Measurements from ENCODE around the gene ADAM17. TPM values are rescaled to one million over a fixed set of nuclear protein-coding genes. Genes with fewer than 3 reads are reported as not detected.
"Not testable (repeated sequence)": the region's sequence is repeated elsewhere in the genome, so short reads cannot be mapped to it uniquely, and the experiment has no call there.

Gene ADAM17
- total RNA-seq, 1 experiment from 2014 or later: 18.2 TPM

GRCh38 chr2:9519250-9519649 is 36.4 kb downstream of the ADAM17 start:
- no peak for DNase-seq (ENCODE audit: low spot score)

- DNase-seq (ENCODE audit: low spot score): no peak
These were observed 36.9 kb downstream of the ADAM17 start for GRCh38 chr2:9518780-9519179.

GRCh38 chr2:9518163-9518562 is 37.5 kb downstream of the ADAM17 start:
- no peak for DNase-seq (ENCODE audit: low spot score)

- DNase-seq (ENCODE audit: low spot score): no peak
These were observed 38.4 kb downstream of the ADAM17 start for GRCh38 chr2:9517118-9517782.

- not testable (repeated sequence) for DNase-seq (ENCODE audit: low spot score)
These were observed 41.7 kb downstream of the ADAM17 start for GRCh38 chr2:9513946-9514345.

- no peak for DNase-seq (ENCODE audit: low spot score)
These were observed 46.7 kb downstream of the ADAM17 start for GRCh38 chr2:9508931-9509330.

- no peak for DNase-seq (ENCODE audit: low spot score)
These were observed 57.4 kb downstream of the ADAM17 start for GRCh38 chr2:9498210-9498609.

- DNase-seq (ENCODE audit: low spot score): no peak
These were observed 58.6 kb downstream of the ADAM17 start for GRCh38 chr2:9497017-9497416.

GRCh38 chr2:9494081-9494480 is 61.5 kb downstream of the ADAM17 start:
- DNase-seq (ENCODE audit: low spot score): no peak

GRCh38 chr2:9493478-9493877 is 62.2 kb downstream of the ADAM17 start:
- DNase-seq (ENCODE audit: low spot score): no peak

- DNase-seq (ENCODE audit: low spot score): no peak
These were observed 62.7 kb downstream of the ADAM17 start for GRCh38 chr2:9492927-9493326.

GRCh38 chr2:9490789-9491188 is 64.8 kb downstream of the ADAM17 start:
- no peak for DNase-seq (ENCODE audit: low spot score)

- no peak for DNase-seq (ENCODE audit: low spot score)
These were observed 66.8 kb downstream of the ADAM17 start for GRCh38 chr2:9488583-9489547.

GRCh38 chr2:9484533-9484932 is 71.1 kb downstream of the ADAM17 start:
- no peak for DNase-seq (ENCODE audit: low spot score)

- DNase-seq (ENCODE audit: low spot score): no peak
These were observed 72.5 kb downstream of the ADAM17 start for GRCh38 chr2:9483107-9483506.

GRCh38 chr2:9480157-9480556 is 75.5 kb downstream of the ADAM17 start:
- DNase-seq (ENCODE audit: low spot score): no peak

- no peak for DNase-seq (ENCODE audit: low spot score)
These were observed 77.1 kb downstream of the ADAM17 start for GRCh38 chr2:9478526-9478925.

GRCh38 chr2:9477914-9478313 is 77.7 kb downstream of the ADAM17 start:
- DNase-seq (ENCODE audit: low spot score): no peak

GRCh38 chr2:9474361-9475057 is 81.1 kb downstream of the ADAM17 start, which contains the start of gene IAH1:
Gene IAH1 (plus strand): TSS chr2:9474551. CDS start chr2:9474567, 16 bp downstream.
- no peak for DNase-seq (ENCODE audit: low spot score)

- no peak for DNase-seq (ENCODE audit: low spot score)
These were observed 81.7 kb downstream of the ADAM17 start for GRCh38 chr2:9473985-9474360.

GRCh38 chr2:9473308-9473984 is 82.2 kb downstream of the ADAM17 start:
- DNase-seq (ENCODE audit: low spot score): no peak

- DNase-seq (ENCODE audit: low spot score): no peak
These were observed 83.1 kb downstream of the ADAM17 start for GRCh38 chr2:9472511-9472910.

Measured in H4 (cell line).